G401.6 (cell line): ENCODE data around the gene WNK3.

Experiments
- FAIRE-seq: peaks from 2 replicates; lab custom pipeline; 2012; peaks lifted over from hg19 to GRCh38; lab: Jason Lieb, UNC

WNK3 gene

GRCh38 chrX:54157561-54157960, 200.3 kb downstream of the WNK3 start:
- FAIRE-seq, result no peak
